Limb (tissue), 2 donors: ENCODE measurements around the gene ENDOD1.
A peak's percentile ranks its signal among the peaks of the same experiment; 100 is the strongest.

Experiments
- DNase-seq, 2 donors: peaks; one replicate each; pipeline ENCODE4 v3.0.0-alpha.2; 2016; ENCODE audit errors: extremely low spot score in 2 of 2

Gene ENDOD1

DNA sequence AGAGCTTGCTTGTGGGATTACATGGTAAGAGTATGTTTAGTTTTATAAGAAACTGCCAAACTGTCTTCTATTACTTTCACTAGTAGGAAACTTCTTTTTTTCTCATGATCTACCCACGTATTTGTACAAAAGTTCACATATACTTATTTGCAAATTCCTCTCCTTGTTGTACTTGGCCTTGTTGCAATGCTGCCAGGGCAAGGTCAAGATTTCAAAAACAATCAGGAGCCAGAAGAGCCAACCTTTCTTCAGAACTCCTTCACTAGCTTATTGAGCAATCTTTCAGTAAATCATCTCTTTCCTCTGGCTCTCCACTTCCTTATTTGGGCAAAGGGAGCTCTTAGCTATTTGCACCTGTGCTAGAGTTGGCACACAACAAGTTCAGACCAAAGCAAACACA, 13.2 kb upstream of the ENDOD1 start:
- no peak for DNase-seq

DNA sequence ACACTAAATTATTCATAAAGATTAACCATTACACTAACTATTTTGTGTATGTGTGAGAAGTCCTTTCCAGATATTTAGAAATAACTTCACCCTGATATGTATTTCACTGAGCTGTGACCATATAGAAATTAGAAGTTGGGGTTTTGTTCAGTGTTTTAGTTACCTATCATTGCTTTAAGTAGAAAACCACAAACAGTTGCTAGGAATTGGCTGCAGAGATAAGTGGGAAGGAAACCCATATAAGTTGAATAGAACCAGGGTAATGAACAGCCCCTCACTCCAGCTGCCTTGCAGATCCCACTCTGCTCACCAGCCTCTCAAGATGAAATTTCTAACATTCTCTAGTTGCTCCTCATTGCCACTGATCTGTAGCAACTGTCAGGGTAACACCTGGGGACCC, 12.7 kb upstream of the ENDOD1 start:
- DNase-seq: no peak

DNA sequence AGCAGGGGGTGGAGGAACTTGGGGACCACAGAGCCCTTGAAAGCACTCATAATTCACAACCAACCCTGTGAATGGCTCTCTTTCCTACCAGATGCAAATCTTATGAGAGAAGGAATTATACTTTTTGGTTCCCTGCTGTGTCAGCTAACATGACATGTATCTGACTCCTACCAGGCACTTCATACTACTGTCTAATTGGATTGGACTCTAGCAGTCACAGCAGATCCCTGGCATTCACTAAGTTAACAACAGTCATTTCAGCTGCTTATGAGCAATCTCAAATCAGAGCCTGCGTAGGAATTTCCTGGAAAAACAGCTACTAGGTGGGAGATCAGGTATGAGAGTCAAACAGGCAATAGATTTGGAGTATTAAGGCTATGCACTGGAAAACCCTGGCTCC, 11.1 kb upstream of the ENDOD1 start:
- no peak for DNase-seq

DNA sequence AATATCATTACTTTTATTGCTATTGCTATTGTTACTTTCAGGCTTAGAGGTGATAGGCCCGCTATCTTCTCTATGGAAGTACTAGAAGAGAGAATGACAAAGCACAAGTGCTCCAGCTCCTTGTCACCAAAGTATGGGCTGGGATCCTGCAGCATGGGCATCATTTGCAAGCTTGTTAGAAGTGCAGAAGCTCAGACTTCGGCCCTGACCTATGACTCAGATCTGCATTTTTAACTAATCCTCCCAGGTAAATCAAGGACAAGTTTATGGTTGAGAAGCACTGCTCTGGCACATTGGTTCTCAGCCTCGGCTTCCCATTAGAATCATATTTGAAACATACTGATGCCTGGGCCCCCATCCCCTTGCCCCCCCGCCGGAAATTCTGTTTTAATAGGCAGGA, 8.6 kb upstream of the ENDOD1 start:
- DNase-seq: no peak

DNA sequence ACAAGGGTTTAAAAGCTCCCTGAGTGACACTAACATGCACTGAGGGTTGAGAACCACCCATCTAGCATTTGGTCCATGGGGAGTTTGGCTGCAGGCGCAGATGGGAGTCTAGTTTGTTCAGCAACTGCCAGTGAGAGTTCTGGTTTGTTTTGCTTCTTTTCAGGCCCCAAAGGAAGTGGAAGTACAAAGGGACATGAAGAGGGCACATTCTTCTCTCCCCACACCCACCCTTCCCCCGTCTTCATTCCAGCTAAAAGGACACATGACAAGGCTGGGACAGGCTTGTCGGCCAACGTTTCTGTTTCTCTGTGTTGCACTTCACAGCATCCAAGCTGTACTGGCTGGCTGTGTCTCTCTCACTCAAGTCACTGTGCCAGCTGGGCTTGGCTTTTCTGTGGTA, 8.2 kb upstream of the ENDOD1 start:
- DNase-seq: no peak

DNA sequence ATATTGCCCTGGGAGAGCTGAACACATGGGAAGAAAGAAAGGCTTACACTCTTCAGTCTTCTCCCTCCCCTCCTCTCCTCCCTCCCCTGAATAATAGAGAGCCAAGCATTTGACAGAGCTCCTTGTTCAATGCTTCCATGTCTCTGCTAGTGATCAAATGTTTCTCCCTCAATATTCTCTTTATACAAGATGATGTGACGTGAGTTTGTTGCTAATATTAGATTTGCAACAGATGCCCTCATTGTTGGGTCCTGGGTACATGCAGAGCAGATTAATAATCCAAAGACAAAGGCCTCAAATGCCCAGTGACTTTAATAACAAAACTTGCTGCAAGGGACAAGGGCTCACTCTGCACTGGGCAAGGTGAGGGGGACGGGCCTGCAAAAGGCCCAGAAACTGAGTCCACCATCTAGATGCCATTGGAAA, 7.1 kb upstream of the ENDOD1 start:
- no peak for DNase-seq

DNA sequence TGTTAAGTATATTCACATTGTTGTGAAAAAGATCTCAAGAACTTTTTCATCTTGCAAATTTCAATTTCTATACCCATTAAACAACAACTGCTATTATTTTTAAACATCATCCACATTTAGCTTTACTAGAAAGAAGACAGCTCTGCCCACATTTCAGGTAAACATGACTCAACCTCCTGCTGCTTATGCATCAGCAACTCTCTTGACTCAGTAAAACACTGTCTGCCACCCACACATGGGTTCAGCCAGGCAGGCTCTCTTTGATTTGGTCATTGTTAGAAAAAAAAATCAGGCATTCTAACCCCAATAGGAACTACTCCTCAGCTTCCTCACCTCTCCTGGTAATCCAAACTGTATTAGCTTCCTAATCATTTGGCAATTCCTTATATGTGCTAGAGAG, 5.1 kb upstream of the ENDOD1 start:
- no peak for DNase-seq

DNA sequence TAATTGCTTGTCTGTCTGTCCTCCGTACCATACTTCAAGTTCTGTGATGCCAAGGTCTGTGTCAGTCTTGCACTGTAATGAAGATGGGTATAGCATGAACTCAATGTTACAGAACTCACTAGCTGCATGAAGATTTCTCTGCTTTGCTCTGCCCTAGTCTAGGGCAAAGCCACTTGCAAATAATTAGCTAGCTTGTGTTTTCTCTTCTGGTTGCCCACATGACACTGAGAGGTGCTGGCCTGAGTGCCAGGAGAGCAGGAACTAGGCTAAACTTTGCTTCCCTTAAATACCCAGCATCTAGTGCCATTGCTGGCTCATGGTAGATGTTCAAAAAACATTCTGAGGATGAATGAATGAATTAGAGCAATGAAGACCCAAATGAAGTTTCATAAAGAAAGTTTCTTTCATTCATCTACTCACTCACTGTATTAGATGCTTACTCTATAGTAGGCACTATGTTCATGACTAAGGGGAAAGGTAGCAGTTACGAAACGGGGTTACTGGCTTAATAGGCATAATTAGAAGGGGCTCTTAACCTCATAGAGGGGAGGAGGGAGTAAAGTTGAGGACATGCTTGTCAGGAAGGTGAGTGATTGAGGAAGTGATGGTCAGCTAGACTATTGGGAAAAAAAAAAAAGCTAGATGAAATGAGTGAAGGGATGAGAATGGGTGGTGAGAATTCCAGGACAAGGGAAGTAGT, 4.4 kb upstream of the ENDOD1 start:
- DNase-seq: no peak

DNA sequence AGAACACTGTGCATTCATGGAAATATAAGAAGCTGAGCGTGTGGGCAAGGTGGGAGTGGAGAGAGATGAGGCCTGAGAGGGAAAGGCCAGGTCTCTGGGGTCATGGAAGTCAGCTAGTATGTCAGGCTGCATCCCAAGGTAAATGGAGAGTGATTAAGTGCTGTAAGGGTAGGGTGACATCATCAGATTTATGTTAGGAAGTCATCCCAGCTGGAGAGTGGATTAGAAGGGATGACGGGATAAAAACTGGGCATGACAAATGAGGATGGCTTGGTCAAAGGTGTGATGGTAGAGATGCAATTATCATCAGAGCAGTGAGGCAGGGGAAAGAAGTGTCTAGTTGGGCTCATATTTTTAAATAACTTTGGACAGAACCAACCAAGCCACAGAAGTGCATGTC, 3.5 kb upstream of the ENDOD1 start:
- no peak for DNase-seq

DNA sequence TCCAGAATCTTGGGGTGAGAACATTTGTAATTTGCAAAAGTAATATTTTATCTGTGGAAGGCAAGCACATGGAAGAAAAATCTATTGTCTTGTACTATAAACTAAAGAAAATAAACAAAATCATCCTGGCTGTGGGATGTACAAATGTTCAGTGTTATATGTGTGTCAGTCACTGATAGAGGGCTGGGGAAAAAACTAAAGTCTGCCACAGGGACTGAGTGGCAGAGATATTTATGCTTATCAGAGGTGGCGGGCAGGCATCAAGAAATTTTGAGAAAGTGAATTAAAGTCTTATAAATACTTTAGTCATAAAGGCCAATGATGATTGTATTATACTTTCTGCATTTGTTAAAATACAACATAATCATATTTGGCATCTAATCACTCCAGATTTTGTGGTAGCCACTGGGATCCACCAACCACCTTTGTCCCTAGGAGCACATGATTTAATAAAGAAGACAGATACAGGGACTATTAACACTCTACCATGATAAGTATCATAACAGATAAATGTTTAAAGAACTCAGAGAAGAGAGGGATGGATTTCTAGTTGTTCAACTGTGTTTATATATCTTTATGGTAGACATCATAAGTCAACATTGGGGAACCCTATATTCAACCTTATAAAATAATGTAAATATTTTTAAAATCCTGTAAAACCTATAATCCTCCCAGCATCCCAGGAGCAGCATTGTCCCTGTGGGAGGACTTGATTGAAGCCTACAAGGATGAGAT, 2.6 kb upstream of the ENDOD1 start:
- DNase-seq: no peak

DNA sequence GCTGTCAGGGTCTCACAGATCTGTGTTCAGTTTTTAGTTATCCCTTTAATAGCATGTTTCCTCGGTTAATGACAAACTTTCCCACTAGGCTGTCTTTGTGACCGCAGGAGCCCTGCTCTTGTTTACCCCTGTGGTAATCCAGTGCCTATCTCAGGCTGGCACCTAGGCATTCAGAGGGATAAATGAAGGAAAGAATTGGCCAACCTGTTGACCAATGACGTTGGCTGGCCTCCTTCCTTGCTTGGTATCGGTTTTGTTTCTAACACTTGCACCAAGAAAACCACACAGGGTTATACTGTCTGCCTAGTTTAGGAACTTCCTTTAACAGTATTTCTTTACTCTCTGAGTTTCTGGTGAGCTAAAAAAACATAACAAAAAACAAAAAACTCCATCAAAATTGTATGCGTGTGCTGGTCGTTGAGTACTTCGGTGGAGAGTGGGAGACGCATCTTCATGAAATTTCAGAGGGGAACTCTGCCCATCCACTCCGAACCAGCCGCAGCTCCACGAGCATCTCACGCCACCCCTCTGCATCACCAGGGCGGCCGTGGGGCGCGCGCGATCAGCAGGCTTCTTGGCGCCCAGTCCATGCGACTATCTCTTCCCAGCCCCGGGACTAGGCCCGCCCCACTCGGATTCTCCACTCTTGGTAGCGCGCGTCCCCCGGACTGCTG, 563 bp upstream of the ENDOD1 start:
- no peak for DNase-seq

DNA sequence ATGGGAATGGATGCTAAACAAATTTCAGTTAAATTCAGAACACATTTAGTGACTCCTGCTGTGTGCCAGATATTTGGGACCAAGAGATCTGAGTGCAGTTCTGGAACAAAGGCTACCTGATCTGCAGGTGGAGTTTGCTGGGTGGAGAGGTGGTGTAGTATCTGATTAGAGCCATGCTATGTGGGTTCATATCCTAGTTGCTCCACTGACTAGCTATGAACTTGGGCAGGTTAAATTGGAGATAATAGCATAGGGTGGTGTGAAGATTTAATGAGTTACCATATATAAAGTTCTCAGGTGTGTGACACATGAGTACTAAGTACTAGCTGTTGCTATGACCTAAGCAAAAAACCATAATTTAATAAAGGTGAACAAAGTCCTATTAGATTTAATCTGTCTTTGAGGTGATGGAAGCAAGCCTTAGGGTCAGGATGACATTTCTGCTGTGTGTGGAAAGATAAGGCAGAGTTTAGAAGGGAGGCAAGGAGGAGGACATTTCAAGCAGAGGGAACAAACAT, 2.1 kb downstream of the ENDOD1 start:
- no peak for DNase-seq

DNA sequence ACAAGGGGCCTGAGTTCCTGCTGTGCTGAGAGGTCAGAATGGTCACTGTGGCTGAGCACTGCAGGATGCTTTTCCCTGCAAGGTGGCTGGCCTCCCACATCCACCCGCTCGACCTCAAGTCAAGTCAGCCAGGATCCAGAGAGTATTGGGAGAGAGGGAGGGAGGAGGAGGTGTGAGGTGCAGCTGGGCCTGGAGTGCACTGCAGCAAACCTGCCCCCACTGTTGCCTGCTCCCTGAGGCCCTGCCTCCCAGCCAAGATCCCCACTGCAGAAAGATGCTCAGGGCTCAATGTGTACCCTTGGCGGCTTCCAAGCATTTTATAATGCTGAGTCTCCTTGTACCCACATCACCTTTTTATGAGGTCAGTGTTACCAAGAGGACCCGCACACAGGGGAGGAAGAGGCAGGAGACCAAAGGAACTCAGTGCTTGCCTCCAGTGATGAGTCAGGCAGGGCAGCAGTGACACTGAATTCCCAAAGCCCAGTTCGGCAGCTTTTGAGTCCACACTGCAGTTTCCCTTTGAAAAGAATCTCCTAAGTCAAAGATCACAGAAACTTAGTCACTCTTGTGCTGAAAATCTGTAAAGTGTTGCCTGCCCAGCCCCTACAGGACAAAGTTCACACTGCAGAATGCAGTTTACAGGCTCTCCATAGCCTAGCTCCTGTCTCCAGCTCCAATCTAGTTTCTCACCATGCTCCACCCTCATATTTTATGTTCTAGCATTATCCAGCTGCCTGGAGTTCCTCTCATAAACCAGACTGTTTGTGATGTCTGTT, 3.1 kb downstream of the ENDOD1 start:
- DNase-seq: no peak

DNA sequence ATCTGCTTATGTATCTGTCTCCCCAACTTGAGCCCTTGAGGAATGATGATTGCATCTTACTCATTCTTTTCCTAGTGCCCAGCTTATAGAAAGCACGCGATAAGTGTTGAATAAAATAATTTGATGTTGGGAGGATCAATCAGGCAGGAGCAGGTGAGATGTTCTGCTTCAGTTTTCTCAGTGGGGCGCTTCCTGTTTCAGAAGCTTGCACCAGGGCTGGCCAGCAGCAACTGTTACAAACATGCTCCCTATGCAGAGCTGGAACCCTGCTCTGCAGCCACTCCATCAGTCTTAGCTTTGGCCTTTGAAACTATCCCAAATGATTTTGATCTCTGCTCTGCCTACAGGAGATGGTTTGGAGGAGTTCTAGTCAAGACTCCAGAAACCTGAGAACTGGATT, 3.9 kb downstream of the ENDOD1 start:
- DNase-seq: no peak

DNA sequence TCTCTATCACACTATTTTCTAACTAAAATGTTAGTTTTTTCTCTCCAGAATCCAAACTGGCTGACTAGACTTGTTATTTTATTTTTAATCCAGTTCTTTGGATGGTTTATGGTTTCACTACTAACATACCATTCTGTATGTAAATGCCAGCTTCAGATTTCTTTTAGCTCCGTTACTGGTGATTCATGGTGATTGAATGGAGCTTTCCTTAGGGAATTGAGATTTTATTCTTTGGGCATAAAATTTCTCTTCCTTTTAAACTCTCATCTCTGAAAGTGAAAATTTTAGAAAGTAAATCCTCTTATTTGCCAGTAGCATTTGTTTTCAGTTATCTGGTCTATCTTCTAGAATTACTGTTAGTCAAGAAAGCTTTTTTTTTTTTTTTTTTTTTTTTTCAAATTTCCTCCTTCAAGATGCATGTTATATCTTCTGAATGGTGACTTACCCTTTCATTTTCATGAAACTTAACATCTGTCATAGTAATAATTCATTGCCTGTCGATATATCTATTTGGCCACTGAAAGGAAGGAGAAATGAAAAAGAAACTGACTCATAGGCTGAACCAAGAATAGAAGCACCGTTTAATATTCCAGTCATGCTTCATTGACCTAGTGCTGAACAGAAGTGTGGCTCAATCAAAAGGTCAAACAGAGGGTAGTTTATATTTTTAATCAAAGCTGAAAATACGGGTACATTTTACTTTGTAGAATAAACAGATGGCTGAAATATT, 6.4 kb downstream of the ENDOD1 start:
- DNase-seq: no peak

DNA sequence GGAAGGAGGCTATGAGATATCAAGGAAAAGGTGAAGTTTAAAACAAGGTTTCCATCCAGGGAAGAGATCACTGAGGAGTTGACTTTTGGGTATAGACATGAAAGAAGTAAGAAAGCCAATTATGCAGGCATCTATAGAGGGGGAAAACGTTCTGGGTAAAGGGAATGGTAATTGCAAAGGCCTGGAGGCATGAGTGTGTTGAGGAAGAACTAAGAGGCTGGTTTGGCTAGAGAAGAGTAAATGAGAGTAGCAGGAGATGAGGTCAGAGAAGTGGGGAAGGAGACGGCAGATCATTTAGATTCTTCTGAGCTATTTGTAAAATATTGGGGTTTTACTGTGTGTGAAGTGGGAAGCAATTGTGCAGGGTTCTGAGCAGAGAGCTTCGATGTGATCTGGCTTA, 7.6 kb downstream of the ENDOD1 start:
- DNase-seq: no peak

DNA sequence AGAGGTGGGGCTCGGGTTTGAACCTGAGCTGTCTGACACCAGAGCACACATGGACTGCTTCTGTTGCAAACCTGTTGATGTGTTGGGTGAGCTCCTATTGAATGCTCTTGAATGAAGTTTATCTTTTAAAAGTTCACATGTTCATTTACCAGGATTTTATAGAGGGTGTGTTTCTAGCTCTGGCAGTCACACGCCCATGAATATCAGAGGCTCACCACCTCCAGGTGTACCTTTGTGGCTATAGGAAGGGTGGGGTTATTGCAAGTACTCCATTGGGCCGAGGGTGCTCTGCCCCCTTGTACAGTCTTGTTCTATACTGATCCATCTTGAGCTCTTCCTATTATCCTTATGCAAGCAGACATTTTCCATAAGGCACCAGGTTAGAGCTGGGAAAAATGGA, 9.2 kb downstream of the ENDOD1 start:
- DNase-seq: no peak

DNA sequence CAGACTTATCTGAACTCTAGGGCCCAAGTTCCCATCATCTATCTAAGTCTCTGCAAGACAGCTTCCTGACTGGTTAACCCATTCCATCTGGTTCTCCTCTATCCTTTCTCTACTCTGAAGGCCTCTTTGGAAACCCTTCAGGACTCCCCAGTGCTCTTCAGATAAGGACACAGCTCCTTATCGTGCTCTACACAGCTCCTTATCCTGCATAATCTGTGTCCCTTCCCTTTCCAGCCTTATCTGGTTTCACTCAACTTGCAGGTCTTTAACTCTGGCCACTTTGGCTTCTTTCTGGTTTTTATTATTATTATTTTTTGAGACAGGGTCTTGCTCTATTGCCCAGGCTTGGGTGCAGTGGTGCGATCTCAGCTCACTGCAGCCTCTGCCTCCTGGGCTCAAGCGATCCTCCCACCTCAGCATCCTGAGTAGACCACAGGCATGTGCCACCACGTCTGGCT, 10.6 kb downstream of the ENDOD1 start:
- DNase-seq: no peak

DNA sequence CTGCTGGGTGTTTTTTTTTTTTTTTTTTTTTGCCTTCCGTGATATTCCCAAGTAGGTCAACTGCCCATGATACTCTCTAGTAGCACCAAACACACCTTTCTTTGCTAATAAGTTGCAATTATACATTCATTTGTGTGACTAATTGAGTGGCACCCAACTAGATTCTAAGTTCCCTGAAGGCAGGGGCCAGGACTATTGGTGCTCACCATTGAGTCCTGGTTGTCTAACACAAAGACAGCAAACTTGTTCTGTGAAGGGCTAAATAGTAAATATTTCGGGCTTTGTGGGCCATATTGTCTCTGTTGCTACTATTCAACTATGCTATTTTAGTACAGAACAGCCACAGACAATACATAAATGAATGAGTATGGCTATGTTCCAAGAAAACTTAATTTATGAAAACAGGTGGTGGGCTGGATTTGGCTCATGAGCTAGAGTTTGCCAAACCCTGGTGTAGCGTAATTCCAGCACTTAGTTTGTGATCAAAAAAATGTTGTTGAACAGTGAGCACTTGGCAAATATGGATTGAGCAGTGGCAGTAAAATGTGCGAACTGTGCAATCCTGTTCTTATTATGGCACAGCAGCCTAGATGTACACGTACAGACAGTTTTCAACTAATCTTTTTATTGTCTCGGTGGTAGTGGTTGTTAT, 11.3 kb downstream of the ENDOD1 start:
- DNase-seq: peak in 1 of 2 donors; percentile 53

DNA sequence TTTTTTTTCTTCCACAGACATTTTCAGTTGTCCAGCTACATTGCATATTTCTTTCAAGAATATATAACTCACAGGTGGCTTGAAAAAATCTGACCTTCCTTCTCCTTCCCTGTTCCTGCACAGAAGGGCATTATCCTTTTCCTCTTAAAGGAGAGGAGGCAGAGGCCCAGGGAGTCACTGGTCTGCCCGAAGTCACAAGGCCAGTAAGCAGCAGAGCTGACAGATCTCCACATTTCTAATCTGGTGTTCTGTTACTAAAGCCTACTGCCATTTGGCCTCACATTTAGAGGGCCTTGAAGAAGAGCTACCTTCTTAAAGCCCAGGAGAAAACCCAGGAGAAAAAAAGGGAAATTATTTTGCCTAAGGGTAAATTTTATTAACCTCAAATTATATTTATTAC, 12.3 kb downstream of the ENDOD1 start:
- DNase-seq: no peak
